ENCODE data around the gene SYNM. TPM values are rescaled to one million over a fixed set of nuclear protein-coding genes. Genes with fewer than 3 reads are reported as not detected.

Gene SYNM
- total and polyA plus RNA-seq, 4 donors = 42.6 to 103 (median 63.8) TPM

DNA sequence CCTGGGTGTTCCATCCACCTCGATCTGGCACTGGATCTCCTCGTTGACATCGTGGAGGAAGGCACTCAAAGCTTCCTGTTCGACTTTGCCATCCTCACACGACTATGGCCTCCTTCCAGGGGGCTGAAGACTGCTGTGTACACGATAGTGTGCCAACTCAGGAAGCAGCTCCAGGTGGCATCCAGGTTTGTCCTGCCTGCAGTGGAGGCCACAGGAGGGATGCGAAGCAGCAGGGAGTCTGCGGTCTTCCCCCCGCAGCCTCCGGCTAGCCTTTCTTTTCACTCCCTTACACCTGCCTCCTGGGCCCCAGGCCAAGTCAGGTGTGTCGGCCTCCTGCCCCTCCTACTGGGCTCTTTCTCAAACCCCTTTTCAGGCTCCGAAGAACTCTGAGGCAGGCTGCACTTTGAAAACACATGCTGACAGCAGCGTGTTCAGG is 32.2 kb downstream of the SYNM start:
- Histone ChIP-seq H3K27me3 (ENCODE audit: control insufficient read depth in 1 of 2, insufficient read depth in 2 of 2, low read length in 1 of 2) (no peaks in the 10 kb centered on the region), H3K4me3 (ENCODE audit: low read length in 2 of 2) (no peak overlapping the region), H3K4me1 (ENCODE audit: control insufficient read depth in 1 of 2, insufficient read depth in 2 of 2, low read length in 2 of 2) (no peaks in the 10 kb centered on the region), H3K9me3 (ENCODE audit: control insufficient read depth, low read length) (no peaks in the 10 kb centered on the region), H3K36me3 (ENCODE audit: control insufficient read depth in 1 of 2, insufficient read depth in 2 of 2, low read length in 1 of 2) (peaks cover 0 to 6% of the 10 kb centered on the region in 2 donors), H3K27ac (ENCODE audit: low read depth in 1 of 2, low read length in 2 of 2) (no peak overlapping the region)
- WGBS, 2 donors = 79 to 82% methylated on average over 13 of the region's 13 CpGs
- intact Hi-C loops (cut with DNase I) = no loop called here
- ATAC-seq (ENCODE audit: low FRiP score) (no peak), DNase-seq (no peak)

DNA sequence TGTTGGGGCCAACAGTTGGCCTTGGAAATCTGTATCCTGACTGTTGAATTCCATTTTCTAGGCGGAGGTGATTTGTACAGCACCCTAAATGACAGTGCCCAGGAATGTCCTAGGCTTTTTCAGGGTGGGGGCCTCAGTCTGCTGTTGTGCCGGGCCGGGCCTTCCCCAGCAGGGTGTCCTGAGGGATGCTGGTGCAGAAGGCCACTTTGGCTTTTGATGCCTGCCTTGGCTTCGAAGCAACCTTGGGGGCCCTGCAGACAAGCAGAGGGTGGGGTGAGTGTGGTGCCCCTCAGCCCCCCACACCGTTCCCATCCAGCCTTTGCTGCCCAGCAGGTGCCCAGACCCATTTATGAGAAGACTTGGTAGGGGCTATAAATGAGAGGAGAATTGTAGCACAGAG is 33.0 kb downstream of the SYNM start:
- H3K4me1 ChIP-seq (ENCODE audit: control insufficient read depth in 1 of 2, insufficient read depth in 2 of 2, low read length in 2 of 2) = no peaks in the 10 kb centered on the region
- ATAC-seq (ENCODE audit: low FRiP score) (no peak), DNase-seq (no peak)
- no peak overlapping the region for H3K27ac ChIP-seq (ENCODE audit: low read depth in 1 of 2, low read length in 2 of 2)
- H3K4me3 ChIP-seq (ENCODE audit: low read length in 2 of 2) = no peak overlapping the region
- H3K9me3 ChIP-seq (ENCODE audit: control insufficient read depth, low read length) = no peaks in the 10 kb centered on the region
- WGBS, 2 donors = 81 to 91% methylated on average over 5 of the region's 5 CpGs
- peaks cover 0 to 6% of the 10 kb centered on the region in 2 donors for H3K36me3 ChIP-seq (ENCODE audit: control insufficient read depth in 1 of 2, insufficient read depth in 2 of 2, low read length in 1 of 2)
- intact Hi-C loops (cut with DNase I) = no loop called here
- H3K27me3 ChIP-seq (ENCODE audit: control insufficient read depth in 1 of 2, insufficient read depth in 2 of 2, low read length in 1 of 2) = no peaks in the 10 kb centered on the region

GRCh38 chr15:99138491-99138982 is 33.7 kb downstream of the SYNM start:
- no peak overlapping the region for H3K27ac ChIP-seq (ENCODE audit: low read depth in 1 of 2, low read length in 2 of 2)
- 92 to 93% methylated on average over 15 of the region's 15 CpGs for WGBS, 2 donors
- H3K9me3 ChIP-seq (ENCODE audit: control insufficient read depth, low read length) = no peaks in the 10 kb centered on the region
- peaks cover 0 to 6% of the 10 kb centered on the region in 2 donors for H3K36me3 ChIP-seq (ENCODE audit: control insufficient read depth in 1 of 2, insufficient read depth in 2 of 2, low read length in 1 of 2)
- H3K27me3 ChIP-seq (ENCODE audit: control insufficient read depth in 1 of 2, insufficient read depth in 2 of 2, low read length in 1 of 2) = no peaks in the 10 kb centered on the region
- intact Hi-C loops (cut with DNase I) = no loop called here
- ATAC-seq (ENCODE audit: low FRiP score) (peak; percentile 16), DNase-seq (no peak)
- no peaks in the 10 kb centered on the region for H3K4me1 ChIP-seq (ENCODE audit: control insufficient read depth in 1 of 2, insufficient read depth in 2 of 2, low read length in 2 of 2)
- no peak overlapping the region for H3K4me3 ChIP-seq (ENCODE audit: low read length in 2 of 2)

GRCh38 chr15:99139276-99139675 is 34.4 kb downstream of the SYNM start:
- no peaks in the 10 kb centered on the region for H3K27me3 ChIP-seq (ENCODE audit: control insufficient read depth in 1 of 2, insufficient read depth in 2 of 2, low read length in 1 of 2)
- H3K36me3 ChIP-seq (ENCODE audit: control insufficient read depth in 1 of 2, insufficient read depth in 2 of 2, low read length in 1 of 2) = peaks cover 0 to 6% of the 10 kb centered on the region in 2 donors
- peak overlapping the region in 1 of 2 donors; percentile 4 for H3K27ac ChIP-seq (ENCODE audit: low read depth in 1 of 2, low read length in 2 of 2)
- DNase-seq (no peak), ATAC-seq (ENCODE audit: low FRiP score) (no peak)
- no peak overlapping the region for H3K4me3 ChIP-seq (ENCODE audit: low read length in 2 of 2)
- H3K4me1 ChIP-seq (ENCODE audit: control insufficient read depth in 1 of 2, insufficient read depth in 2 of 2, low read length in 2 of 2) = no peaks in the 10 kb centered on the region
- no peaks in the 10 kb centered on the region for H3K9me3 ChIP-seq (ENCODE audit: control insufficient read depth, low read length)
- 73 to 75% methylated on average over 4 of the region's 4 CpGs for WGBS, 2 donors
- intact Hi-C loops (cut with DNase I) = no loop called here

DNA sequence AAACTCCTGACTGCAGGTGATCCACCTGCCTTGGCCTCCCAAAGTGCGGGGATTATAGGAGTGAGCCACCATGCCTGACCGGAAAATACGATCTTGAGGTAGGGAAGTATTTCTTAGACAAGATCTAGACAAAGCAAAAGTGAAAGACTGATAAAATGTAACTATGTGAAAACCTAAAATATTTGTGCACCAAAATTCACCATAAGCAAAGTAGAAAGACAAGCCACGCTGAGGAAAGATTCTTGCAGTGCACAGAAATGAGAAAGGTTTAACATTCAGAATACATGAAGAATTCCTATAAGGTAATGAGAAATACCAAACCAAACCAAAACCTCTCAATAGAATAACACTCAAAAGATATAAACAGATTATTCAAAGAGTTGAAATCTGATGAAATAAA is 35.7 kb downstream of the SYNM start:
- H3K4me3 ChIP-seq (ENCODE audit: low read length in 2 of 2) = no peak overlapping the region
- intact Hi-C loops (cut with DNase I) = loop anchor here in 1 of 2 donors (5.0 kb wide), 1 partner anchor 33 kb away; the partner anchor contains the start of gene SYNM
- ATAC-seq (ENCODE audit: low FRiP score) = no peak
- no peak overlapping the region for H3K27ac ChIP-seq (ENCODE audit: low read depth in 1 of 2, low read length in 2 of 2)
- DNase-seq = no peak
- WGBS, 2 donors = 97 to 99% methylated on average over 4 of the region's 4 CpGs
- no peaks in the 10 kb centered on the region for H3K4me1 ChIP-seq (ENCODE audit: control insufficient read depth in 1 of 2, insufficient read depth in 2 of 2, low read length in 2 of 2)
- H3K27me3 ChIP-seq (ENCODE audit: control insufficient read depth in 1 of 2, insufficient read depth in 2 of 2, low read length in 1 of 2) = no peaks in the 10 kb centered on the region
- H3K9me3 ChIP-seq (ENCODE audit: control insufficient read depth, low read length) = no peaks in the 10 kb centered on the region
- peaks cover 0 to 6% of the 10 kb centered on the region in 2 donors for H3K36me3 ChIP-seq (ENCODE audit: control insufficient read depth in 1 of 2, insufficient read depth in 2 of 2, low read length in 1 of 2)

- no peak for DNase-seq
- H3K27ac ChIP-seq (ENCODE audit: low read depth in 1 of 2, low read length in 2 of 2) = peak overlapping the region in 1 of 2 donors; percentile 41
- WGBS, 2 donors = 69 to 77% methylated on average over 4 of the region's 4 CpGs
Observed at GRCh38 chr15:99141943-99142342, 37.1 kb downstream of the SYNM start.

DNA sequence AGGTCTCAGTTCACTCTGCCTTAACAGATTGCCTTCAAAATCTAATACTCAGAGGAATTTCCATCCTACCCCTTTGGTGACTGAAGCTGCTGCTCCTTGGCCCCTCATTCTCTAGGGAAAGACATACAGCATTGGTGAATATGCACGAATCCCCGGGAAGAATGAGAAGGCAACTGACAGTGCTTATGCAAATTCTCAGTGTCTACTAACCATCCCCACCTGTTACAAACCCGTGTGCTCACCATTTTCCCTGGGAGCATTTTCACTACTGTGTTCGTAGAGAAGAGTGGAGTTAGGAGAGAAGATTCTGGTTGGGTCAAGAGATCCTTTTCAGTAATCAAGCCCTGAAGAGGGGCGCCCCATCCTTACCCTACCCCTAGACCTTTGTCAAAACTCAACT is 37.7 kb downstream of the SYNM start:
- no peaks in the 10 kb centered on the region for H3K9me3 ChIP-seq (ENCODE audit: control insufficient read depth, low read length)
- intact Hi-C loops (cut with DNase I) = loop anchor here in 1 of 2 donors (5.0 kb wide), 1 partner anchor 35 kb away; the partner anchor contains the start of gene SYNM
- no peak for ATAC-seq (ENCODE audit: low FRiP score)
- H3K4me1 ChIP-seq (ENCODE audit: control insufficient read depth in 1 of 2, insufficient read depth in 2 of 2, low read length in 2 of 2) = no peaks in the 10 kb centered on the region
- peak overlapping the region in 1 of 2 donors; percentile 41 for H3K27ac ChIP-seq (ENCODE audit: low read depth in 1 of 2, low read length in 2 of 2)
- no peaks in the 10 kb centered on the region for H3K27me3 ChIP-seq (ENCODE audit: control insufficient read depth in 1 of 2, insufficient read depth in 2 of 2, low read length in 1 of 2)
- H3K4me3 ChIP-seq (ENCODE audit: low read length in 2 of 2) = no peak overlapping the region
- DNase-seq = no peak
- peaks cover 0 to 2% of the 10 kb centered on the region in 2 donors for H3K36me3 ChIP-seq (ENCODE audit: control insufficient read depth in 1 of 2, insufficient read depth in 2 of 2, low read length in 1 of 2)
- 73 to 86% methylated on average over 5 of the region's 5 CpGs for WGBS, 2 donors

More at GRCh38 chr15:99141943-99142342, 37.1 kb downstream of the SYNM start:
- intact Hi-C loops (cut with DNase I) = loop anchor here in 1 of 2 donors (5.0 kb wide), 1 partner anchor 35 kb away; the partner anchor contains the start of gene SYNM
- Histone ChIP-seq H3K4me1 (ENCODE audit: control insufficient read depth in 1 of 2, insufficient read depth in 2 of 2, low read length in 2 of 2) (no peaks in the 10 kb centered on the region), H3K9me3 (ENCODE audit: control insufficient read depth, low read length) (no peaks in the 10 kb centered on the region), H3K27me3 (ENCODE audit: control insufficient read depth in 1 of 2, insufficient read depth in 2 of 2, low read length in 1 of 2) (no peaks in the 10 kb centered on the region), H3K36me3 (ENCODE audit: control insufficient read depth in 1 of 2, insufficient read depth in 2 of 2, low read length in 1 of 2) (peaks cover 0 to 5% of the 10 kb centered on the region in 2 donors), H3K4me3 (ENCODE audit: low read length in 2 of 2) (no peak overlapping the region)
- ATAC-seq (ENCODE audit: low FRiP score) = no peak

GRCh38 chr15:99143242-99143641 is 38.4 kb downstream of the SYNM start:
- ATAC-seq (ENCODE audit: low FRiP score) (no peak), DNase-seq (no peak)
- Histone ChIP-seq H3K4me3 (ENCODE audit: low read length in 2 of 2) (no peak overlapping the region), H3K4me1 (ENCODE audit: control insufficient read depth in 1 of 2, insufficient read depth in 2 of 2, low read length in 2 of 2) (no peaks in the 10 kb centered on the region), H3K27ac (ENCODE audit: low read depth in 1 of 2, low read length in 2 of 2) (no peak overlapping the region), H3K27me3 (ENCODE audit: control insufficient read depth in 1 of 2, insufficient read depth in 2 of 2, low read length in 1 of 2) (no peaks in the 10 kb centered on the region), H3K36me3 (ENCODE audit: control insufficient read depth in 1 of 2, insufficient read depth in 2 of 2, low read length in 1 of 2) (no peaks in the 10 kb centered on the region), H3K9me3 (ENCODE audit: control insufficient read depth, low read length) (no peaks in the 10 kb centered on the region)
- intact Hi-C loops (cut with DNase I) = loop anchor here in 1 of 2 donors (5.0 kb wide), 1 partner anchor 36 kb away; the partner anchor contains the start of gene SYNM
- 40 to 44% methylated on average over 3 of the region's 3 CpGs for WGBS, 2 donors

All from aorta (tissue), 5 donors.